ENCODE measurements around the gene ZBBX. TPM values are rescaled to one million over a fixed set of nuclear protein-coding genes. Genes with fewer than 3 reads are reported as not detected.

ZBBX gene
- total RNA-seq, 2 donors from 2014 or later: not detected

DNA sequence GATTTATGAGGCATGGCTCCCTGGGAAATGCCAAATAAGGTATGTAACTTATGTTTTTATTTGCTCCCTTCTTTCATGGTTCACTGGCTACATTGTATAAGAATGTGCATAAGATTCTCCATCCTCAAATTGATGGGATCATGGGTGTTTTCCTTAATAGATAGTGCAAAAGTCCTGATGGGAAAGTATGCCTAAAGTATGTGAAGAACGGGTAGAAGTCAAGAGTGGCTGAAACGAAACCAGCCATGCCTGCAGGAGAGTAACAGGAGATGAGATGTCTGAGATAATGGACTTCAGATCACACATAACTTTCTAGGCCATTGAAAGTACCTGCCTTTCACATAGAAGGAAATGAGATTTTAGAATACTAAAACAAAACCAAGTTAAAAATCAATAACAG is 56.5 kb downstream of the ZBBX start:
- no peak for DNase-seq (ENCODE audit: low spot score)
- intact Hi-C loops (cut with DNase I): no loop called here

DNA sequence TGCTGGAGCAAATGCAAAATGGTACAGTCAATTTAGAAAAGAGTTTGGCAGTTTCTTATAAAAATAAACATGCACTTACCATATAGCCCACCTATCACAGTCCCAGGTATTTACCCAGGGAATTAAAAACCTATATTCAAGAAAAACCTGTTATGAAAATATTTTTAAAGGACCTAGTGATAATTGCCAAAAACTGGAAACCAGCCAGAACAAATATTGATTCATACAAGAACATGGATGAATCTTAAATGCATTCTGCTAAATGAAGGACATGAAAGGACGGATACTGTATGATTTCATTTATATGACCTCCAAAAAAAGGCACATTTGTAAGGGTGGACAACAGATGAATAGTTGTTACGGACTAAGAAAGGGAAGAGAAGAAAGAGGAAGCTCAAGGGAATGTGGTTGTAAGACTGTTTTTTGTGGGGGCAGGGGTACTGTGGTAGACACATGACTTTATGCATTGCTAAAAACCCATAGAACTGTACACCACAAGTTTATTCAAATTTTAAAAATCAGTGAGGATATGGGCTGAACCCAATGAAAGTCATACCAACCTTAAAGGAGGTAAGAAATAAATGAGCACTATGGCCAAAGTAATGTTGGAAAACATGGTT is 61.0 kb downstream of the ZBBX start:
- no peak for DNase-seq (ENCODE audit: low spot score)
- intact Hi-C loops (cut with DNase I): no loop called here

DNA sequence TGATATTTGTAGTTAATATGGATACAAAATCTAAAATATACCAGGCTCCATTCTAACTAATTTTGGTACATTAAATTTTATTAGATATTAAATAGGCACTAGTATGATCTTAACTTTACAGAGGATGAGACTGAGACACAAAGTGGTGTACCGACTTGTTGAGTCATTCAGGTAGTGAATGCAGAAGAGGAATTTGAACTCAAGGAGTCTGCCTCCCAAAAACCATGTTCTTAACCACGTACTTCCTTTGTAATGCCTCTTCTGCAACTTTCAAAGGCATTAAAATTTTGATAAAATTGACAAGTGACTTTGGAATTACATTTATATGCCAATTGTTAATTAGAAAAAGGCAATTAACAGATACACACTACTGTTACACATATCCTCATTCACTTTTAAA is 61.8 kb downstream of the ZBBX start:
- intact Hi-C loops (cut with DNase I): no loop called here
- no peak for DNase-seq (ENCODE audit: low spot score)

DNA sequence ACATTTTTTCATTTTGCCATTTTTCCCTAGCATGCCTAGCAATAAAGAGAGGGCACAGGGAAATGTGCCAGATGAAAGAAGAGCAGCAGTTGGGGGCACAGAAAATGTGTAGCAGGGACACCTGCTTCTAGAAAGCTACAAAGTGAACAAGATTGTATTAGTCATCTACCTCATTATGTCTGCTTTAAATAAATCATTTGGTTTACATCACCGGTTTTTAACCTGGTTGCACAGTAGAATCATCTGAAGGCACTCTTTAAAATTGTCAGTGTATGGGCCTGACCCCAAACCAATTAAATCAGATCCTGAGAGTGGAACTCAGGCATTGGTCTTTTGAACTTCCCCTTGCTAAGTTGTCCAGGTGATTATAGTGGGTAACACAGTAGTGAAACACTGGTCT is 73.8 kb downstream of the ZBBX start:
- no peak for DNase-seq (ENCODE audit: low spot score)

DNA sequence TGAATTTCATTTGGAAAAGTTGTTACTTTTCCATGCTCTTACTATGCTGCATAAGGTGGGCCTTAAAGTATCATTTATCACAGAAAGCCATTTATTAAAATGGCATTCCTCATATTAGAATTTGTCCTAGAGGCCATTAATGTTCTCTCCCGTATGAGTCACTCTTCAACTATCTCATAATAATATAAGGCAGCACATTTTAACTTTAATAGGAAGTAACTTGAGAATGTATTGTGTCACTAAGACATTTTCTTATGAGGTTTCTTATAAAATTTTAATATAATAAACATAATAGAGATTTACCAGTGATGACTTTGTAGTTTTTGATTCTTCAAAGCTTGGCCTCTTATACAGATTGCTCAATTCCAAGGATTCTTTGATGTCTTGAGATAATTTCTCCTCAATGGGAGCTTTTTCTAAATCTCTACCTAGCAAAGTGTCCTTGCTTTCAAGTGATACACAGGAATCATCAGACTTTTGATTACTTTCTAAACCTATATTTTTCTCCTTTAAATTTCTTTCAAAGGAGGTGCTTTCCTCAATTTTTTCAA is 74.7 kb downstream of the ZBBX start:
- intact Hi-C loops (cut with DNase I): no loop called here
- no peak for DNase-seq (ENCODE audit: low spot score)

More for the DNA sequence above, 73.8 kb downstream of the ZBBX start:
- intact Hi-C loops (cut with DNase I): no loop called here

DNA sequence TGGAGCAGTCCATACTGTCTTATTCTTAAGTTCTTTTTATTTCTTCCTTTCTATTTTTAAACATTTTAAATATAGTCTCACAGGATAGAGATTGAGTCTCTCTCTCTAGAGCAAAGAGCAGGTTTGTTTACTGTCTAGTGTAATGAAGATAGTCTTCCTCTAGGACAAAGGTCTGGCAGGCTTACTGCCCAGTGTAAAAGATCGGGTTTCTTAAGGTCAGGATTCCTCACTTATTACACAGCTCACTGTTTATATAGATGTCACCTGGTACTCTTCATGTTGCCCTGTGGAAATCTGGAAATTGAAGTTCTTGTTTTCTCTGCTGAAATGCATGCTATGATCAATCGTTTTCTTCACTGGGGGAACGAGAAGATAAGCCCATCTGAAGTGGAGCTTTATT is 76.0 kb downstream of the ZBBX start:
- intact Hi-C loops (cut with DNase I): no loop called here
- DNase-seq (ENCODE audit: low spot score): no peak

DNA sequence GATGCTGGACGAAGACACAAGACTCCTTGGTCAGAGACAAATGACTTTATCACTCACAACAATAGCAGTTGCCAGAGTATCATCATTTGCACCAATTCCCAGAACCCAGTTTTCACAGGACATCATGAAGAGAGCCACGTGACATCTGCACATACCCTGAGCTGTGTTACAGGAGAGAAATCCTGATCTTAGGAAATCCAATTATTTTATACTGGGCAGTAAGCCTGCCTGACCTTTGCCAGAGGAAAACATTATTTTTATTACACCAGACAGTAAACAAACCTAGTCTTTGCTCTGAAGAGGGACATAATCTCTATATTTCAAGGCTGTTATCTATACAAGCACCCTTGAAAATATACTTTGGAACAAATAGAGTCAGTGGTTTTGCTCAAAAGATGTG is 77.4 kb downstream of the ZBBX start:
- no peak for DNase-seq (ENCODE audit: low spot score)
- intact Hi-C loops (cut with DNase I): no loop called here

DNA sequence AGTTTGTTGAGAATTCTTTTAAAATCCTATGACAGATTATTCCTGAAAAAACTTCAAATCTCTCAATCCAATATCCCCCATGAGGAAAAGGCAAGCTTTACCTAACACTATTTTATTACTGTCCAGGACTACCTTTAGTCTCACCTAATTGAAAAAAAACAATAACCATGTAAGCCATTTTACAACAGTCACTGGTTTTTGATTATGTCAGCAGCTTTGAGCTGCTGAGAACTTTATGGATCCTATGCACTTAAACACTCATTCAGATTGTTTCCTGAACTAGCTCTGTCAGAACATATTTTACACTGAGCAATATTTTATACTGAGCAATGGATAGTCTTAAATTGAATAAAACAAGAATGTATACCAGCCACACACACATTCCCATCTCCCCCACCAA is 79.9 kb downstream of the ZBBX start:
- no peak for DNase-seq (ENCODE audit: low spot score)
- intact Hi-C loops (cut with DNase I): no loop called here

DNA sequence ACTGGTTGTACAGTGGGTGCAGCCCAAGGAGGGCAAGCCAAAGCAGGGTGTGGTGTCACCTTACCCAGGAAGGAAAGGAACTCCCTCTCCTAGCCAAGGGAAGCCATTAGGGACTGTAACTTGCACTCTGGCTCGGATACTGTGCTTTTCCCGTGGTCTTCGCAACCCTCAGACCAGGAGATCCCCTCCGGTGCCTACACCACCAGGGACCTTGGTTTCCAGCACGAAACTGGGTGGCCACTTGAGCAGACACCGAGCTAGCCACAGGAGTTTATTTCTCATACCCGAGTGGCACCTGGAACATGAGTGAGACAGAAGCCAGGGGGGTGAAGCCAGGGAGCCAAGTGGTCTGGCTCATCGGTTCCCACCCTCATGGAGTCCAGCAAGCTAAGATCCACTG is 90.7 kb downstream of the ZBBX start:
- DNase-seq (ENCODE audit: low spot score): no peak
- intact Hi-C loops (cut with DNase I): no loop called here

DNA sequence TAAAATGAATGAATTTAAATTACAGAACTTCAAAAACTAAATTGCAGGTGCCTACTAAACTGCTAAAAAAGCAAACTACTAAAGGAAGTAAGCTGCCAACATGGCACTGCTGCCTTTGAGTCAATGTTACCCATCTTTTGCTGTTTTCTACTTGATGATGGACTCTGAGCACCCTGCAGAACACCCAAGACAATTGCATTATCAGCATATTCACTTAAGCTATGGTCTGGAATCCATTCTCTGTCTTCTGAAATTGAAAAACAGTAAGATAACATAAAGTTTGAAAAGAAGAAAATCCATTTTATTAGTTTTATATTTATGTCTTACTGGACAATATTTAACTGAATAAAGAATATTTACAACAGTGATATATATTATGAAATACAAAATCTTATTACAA is 91.4 kb downstream of the ZBBX start:
- no peak for DNase-seq (ENCODE audit: low spot score)
- intact Hi-C loops (cut with DNase I): no loop called here

DNA sequence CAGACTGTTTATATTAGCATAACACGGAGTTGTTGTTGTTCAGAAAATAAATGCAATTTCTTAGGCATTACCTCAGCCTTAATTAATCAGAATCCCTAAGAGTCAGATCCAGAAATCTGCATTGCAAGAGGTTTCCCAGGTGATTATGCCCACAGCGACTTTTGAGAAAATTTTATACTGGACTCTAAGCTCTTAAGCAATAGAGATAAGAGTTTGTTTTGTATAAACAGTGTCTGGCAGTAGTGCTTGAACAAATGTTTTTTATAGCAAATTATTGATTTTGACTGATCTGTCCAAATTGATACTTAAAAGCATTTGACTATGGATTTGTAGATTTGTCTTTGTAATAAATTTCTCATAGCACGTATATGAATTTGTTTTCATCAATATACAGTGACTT is 92.8 kb downstream of the ZBBX start:
- no peak for DNase-seq (ENCODE audit: low spot score)
- intact Hi-C loops (cut with DNase I): no loop called here

DNA sequence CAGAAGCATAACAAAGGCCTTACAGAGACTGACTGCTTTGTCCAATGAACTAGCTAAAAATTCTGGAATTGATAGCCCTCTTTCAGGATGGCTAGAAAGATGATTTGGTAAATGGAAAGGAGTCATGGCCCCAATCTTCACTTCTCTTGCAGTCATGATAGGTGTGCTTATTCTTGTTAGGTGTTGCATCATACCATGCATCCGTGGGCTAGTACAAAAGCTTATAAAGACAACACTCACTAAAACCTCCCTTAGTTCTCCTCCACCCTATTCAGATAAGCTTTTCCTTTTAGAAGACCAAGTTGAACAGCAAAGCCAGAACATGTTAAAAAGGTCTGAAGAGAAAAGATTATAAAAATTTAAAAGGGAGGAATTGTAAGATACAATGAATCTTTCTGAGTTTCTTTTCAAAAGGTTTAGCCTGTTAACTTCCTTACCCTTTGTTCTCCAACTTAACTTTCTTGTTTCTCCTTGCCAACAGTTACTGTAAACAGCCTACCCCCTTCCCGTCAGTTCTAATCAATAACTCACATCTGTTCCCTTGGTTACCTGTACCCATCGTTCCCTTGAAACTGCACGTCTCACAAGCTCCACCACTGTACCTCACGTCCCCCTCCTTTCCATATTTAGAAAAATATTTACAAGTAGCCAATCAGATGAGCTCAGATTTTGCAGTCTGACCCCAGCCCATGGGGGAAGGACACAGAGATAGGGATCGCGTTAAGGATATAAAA is 105.8 kb downstream of the ZBBX start:
- intact Hi-C loops (cut with DNase I): no loop called here
- DNase-seq (ENCODE audit: low spot score): no peak

DNA sequence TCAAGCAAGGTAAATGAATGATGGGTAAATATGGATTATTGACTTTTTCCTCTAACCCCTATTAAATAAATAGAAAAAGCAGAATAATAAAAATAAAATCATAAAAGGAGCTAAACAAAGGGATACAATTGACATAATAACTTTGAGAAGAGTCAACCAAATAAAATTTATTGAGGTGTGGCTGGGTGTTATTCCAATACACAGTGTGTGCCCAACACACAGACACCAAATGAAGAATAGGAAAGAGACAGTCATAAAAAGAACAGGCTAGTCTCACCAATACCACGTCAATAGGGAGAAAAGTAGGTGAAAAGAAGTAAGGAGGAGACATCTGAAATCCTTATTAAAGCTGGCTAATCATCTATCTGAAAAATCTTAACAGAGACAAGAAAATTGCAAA is 127.1 kb downstream of the ZBBX start:
- DNase-seq (ENCODE audit: low spot score): no peak

DNA sequence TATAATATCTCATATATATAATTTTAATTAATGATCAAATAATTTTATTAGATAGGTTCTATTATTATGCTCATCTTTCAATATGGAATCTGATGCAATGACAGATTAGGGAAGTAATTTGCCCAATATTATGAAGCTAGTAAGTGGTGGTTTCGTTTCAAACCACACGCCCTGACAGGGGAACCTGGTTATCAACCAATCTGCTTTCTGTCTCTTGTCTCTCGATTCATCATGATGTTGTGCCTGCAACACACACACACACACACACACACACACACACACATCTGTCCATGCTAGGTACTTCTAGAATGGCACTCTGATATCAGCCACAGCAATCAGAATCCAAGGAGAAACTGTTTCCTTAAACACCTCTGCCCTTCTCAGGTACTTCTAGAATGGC is 128.4 kb downstream of the ZBBX start:
- no peak for DNase-seq (ENCODE audit: low spot score)
- intact Hi-C loops (cut with DNase I): no loop called here

More for the DNA sequence above, 127.1 kb downstream of the ZBBX start:
- intact Hi-C loops (cut with DNase I): no loop called here

DNA sequence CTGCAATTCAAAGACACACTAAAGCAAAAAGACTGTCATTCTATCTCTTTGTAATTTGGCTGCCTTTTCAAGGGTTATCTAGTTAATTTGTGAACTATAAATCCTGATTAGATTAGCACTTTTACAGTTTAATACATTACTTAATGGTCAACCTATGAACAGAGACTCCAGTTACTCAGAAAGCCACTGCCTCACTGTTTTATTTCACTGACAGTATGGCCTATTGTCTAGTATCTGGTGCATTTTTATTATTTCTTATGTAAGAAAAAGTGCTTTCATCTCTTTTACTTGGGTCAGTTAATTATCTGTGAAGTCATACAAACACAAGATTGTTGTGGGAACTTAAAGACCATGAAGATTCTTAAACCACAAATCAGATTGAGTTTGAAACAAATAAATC is 133.8 kb downstream of the ZBBX start:
- intact Hi-C loops (cut with DNase I): no loop called here

DNA sequence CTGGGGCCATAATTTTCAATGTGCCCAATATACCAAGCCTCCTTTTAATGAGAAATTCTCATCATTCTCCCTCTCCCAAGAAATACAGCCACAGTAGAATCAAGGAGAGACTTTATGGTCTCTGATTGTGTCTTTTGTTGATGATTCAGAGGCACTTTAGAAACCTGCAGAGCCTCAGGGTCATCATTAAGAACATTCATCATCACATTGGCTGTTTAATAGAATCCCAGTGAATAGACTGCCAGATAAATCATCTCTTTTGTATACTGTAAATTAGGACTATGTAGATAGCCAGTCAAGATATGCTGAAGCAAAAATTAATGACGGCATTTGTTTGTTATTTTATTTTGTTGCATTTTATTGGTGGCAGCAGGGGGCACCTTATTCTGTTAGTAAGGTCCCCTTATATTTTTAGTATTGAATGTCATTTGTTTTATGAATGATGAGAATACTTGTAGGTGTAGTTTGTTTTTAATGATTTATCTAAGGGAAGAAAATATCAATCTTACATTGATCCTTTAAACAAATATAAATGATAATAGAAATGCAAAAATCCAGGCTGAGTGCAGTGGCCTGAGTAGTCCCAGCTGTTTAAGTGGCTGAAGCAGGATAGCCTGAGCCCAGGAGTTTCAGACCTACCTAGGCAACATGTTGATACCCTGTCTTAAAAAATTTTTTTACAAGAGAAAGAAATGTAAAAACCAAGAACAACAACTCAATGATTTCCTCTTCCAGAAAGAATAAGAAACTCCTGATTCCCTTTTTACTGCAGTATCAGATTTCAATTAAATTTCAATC is 138.8 kb downstream of the ZBBX start:
- intact Hi-C loops (cut with DNase I): no loop called here
- DNase-seq (ENCODE audit: low spot score): no peak

More for the DNA sequence above, 133.8 kb downstream of the ZBBX start:
- DNase-seq (ENCODE audit: low spot score): no peak

DNA sequence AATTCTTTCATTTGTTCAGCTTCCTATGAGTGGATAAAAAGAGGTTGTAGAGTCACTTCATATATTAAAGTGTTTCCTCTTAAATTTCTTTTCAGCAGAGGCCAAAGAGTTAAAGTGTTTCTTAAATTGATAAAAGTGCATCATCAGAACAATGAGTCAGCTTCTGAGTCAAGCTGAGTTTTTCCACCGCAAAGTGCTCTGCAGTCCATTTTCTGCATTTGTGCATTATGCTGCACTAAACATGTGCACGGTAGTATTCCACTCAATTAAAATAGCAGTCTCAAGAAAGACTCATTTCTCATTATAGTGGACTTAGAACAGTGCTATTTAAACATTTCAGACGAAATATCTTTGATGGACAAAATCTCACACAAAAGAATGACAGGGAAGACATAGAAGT is 152.0 kb downstream of the ZBBX start:
- intact Hi-C loops (cut with DNase I): no loop called here

DNA sequence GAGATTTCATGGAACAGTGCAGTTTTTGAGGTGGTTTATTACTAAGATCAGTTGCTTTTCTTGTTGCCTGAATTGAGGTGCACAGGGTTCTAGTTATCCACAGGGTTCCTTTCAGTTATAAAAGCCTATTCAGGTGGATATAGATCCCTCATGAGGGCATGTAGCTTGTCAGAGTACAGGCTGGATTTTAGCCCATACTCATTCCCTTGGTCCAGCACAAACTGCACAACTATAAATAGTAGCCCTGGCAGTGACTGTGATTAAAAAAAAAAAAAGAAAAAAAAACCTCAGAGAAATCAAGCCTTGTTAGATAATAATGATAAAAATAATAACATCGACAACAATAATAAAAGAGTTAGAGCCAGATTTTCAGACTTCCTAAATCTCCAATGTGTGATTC is 154.3 kb downstream of the ZBBX start:
- no peak for DNase-seq (ENCODE audit: low spot score)
- intact Hi-C loops (cut with DNase I): no loop called here

More for the DNA sequence above, 152.0 kb downstream of the ZBBX start:
- DNase-seq (ENCODE audit: low spot score): no peak

DNA sequence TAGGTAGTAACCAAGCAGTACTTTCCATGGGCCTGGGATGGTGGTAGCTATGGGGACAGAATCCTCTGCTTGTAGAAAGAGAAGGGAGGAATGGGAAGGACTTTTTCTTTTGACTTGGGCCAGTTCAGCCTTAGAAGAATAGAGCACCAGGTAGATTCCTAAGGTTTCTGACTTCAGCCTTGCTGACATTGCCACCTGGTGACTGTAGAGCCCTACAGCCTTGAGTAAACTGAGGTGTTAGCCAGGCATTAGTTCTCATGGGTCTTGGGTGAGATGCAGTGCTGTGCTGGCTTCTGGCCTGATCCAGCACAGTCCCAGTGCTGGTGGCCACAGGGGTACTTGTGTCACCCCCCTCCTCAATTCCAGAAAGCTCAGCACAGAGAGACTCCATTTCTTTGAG is 171.1 kb downstream of the ZBBX start:
- no peak for DNase-seq (ENCODE audit: low spot score)
- intact Hi-C loops (cut with DNase I): no loop called here

DNA sequence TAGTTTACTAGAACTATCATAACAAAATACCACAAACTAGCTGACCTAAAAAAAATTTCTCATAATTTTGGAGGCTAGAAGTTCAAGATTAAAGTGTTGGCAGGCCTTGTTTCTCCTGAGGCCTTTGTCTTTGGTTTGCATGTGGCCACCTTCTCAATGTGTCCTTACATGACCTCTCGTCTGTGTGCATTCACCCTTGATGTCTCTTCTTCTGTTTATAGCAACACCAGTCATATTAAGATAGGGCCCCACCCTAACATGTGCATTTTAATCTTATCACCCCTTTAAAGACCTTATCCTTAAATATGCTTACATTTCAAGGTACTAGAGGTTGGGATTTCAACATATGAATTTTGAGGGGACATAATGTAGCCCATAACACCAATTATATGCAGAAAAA is 177.0 kb downstream of the ZBBX start:
- intact Hi-C loops (cut with DNase I): no loop called here
- no peak for DNase-seq (ENCODE audit: low spot score)
